ENCODE measurements around the gene ITGBL1.

Gene ITGBL1

DNA sequence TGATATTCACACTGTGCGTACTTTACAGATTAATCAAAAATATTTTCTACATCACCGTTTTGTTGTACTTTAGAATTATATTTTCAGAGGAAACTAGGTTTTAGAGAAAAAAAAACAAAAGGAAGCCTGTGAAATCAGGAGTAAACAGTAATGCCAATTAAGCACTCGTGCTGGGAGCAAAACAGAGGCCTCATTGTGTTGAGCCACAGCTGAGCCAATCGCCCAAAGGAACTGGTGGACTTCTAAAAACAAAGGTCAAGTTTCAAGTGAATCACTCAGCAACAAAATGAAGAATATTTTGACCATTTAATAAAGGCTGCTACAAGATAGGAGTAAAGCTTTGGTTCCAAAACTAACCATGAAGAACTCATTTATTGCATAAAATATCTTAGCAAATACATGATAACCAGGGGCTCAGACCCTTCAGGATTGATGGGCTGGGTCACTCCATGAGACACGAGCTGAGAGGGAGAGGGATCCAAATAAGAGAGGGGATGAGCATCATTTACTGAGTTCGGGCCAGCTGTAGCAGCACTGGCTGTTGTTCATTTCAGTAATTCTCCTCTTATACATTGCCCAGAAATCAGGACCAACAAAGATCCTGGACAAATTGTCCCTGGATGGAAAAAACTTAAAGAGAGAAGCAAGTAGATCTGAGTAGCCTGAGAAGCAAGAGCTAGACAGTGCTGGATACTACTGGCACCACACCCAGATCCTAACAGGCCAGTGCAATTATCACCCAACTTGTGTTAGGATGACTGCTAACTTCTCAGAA is 27.9 kb upstream of the ITGBL1 start:
- no peak for DNase-seq (ENCODE audit: low read depth)
- no peak overlapping the region for H3K4me3 ChIP-seq (ENCODE audit: low read depth, low read length)
- TF ChIP-seq MYC (IDR thresholded peaks at IDR 0.05; ENCODE audit: low read depth, low read length) (no peak), POLR2A (IDR thresholded peaks at IDR 0.05; ENCODE audit: extremely low read depth, insufficient read length) (no peak)
- TF ChIP-seq, protein P1, sequence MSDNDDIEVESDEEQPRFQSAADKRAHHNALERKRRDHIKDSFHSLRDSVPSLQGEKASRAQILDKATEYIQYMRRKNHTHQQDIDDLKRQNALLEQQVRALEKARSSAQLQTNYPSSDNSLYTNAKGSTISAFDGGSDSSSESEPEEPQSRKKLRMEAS (IDR thresholded peaks at IDR 0.05; ENCODE audit: low read depth, low read length): no peak
- TF ChIP-seq, protein P2, sequence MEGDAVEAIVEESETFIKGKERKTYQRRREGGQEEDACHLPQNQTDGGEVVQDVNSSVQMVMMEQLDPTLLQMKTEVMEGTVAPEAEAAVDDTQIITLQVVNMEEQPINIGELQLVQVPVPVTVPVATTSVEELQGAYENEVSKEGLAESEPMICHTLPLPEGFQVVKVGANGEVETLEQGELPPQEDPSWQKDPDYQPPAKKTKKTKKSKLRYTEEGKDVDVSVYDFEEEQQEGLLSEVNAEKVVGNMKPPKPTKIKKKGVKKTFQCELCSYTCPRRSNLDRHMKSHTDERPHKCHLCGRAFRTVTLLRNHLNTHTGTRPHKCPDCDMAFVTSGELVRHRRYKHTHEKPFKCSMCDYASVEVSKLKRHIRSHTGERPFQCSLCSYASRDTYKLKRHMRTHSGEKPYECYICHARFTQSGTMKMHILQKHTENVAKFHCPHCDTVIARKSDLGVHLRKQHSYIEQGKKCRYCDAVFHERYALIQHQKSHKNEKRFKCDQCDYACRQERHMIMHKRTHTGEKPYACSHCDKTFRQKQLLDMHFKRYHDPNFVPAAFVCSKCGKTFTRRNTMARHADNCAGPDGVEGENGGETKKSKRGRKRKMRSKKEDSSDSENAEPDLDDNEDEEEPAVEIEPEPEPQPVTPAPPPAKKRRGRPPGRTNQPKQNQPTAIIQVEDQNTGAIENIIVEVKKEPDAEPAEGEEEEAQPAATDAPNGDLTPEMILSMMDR (IDR thresholded peaks at IDR 0.05; ENCODE audit: low read depth, low read length): no peak

DNA sequence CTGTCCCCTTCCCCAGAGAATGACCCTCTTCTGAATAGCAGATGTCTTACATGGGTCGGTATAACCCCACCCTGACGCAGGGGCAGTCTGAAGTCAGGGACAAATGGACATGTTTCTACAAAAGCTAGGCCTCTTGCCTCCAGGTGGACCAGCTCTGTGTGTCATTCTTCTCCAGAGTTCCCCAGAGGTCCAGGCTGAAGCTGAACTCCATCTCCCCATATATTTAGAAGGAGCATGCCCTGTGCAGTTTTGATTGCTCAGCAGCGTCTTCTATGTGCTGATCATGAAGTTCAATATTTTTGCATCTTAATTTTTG is 27.4 kb upstream of the ITGBL1 start:
- TF ChIP-seq, protein P2 (IDR thresholded peaks at IDR 0.05; ENCODE audit: low read depth, low read length): no peak
- TF ChIP-seq, protein P1 (IDR thresholded peaks at IDR 0.05; ENCODE audit: low read depth, low read length): no peak
- no peak for TF ChIP-seq MYC (IDR thresholded peaks at IDR 0.05; ENCODE audit: low read depth, low read length)
- no peak for TF ChIP-seq POLR2A (IDR thresholded peaks at IDR 0.05; ENCODE audit: extremely low read depth, insufficient read length)
- DNase-seq (ENCODE audit: low read depth): no peak
- no peak overlapping the region for H3K4me3 ChIP-seq (ENCODE audit: low read depth, low read length)

DNA sequence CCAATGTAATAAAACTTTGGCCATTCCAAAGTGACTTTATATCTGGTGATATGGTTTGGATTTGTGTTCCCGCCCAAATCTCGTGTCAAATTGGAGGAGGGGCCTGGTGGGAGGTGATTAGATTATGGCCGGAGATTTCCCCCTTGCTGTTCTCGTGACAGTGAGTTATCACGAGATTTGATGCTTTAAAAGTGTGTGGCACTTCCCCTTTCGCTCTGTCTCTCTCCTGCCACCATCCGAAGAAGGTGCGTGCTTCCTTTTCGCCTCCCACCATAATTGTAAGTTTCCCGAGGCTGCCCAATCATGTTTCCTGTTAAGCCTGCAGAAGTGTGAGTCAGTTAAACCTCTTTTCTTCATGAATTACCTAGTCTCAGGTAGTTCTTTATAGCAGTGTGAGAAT is 26.9 kb upstream of the ITGBL1 start:
- no peak overlapping the region for H3K4me3 ChIP-seq (ENCODE audit: low read depth, low read length)
- DNase-seq (ENCODE audit: low read depth): peak; percentile 4
- no peak for TF ChIP-seq POLR2A (IDR thresholded peaks at IDR 0.05; ENCODE audit: extremely low read depth, insufficient read length)
- no peak for TF ChIP-seq MYC (IDR thresholded peaks at IDR 0.05; ENCODE audit: low read depth, low read length)
- TF ChIP-seq, protein P1 (IDR thresholded peaks at IDR 0.05; ENCODE audit: low read depth, low read length): no peak
- TF ChIP-seq, protein P2 (IDR thresholded peaks at IDR 0.05; ENCODE audit: low read depth, low read length): no peak

DNA sequence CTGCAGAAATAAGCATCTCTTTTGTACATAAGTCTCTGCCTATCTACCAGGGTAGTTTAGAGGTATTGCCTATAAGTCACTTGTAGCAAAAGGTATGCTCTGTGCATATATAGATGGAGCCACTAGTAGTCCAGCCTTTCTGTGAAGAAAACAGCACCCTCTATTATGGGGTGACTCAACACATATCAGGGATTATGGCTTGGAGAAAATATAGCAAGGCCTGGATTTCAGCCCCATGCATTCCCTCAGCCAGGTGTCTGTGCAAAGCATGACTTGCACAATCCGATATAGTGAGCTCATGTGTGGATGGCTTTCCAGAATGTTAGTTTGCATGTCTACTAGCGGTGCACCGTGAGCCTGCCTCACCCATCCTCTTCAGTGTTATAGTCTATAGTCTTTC is 22.7 kb upstream of the ITGBL1 start:
- TF ChIP-seq MYC (IDR thresholded peaks at IDR 0.05; ENCODE audit: low read depth, low read length): no peak
- TF ChIP-seq, protein P1 (IDR thresholded peaks at IDR 0.05; ENCODE audit: low read depth, low read length): no peak
- TF ChIP-seq, protein P2 (IDR thresholded peaks at IDR 0.05; ENCODE audit: low read depth, low read length): no peak
- TF ChIP-seq POLR2A (IDR thresholded peaks at IDR 0.05; ENCODE audit: extremely low read depth, insufficient read length): no peak
- no peak for DNase-seq (ENCODE audit: low read depth)
- H3K4me3 ChIP-seq (ENCODE audit: low read depth, low read length): no peak overlapping the region

DNA sequence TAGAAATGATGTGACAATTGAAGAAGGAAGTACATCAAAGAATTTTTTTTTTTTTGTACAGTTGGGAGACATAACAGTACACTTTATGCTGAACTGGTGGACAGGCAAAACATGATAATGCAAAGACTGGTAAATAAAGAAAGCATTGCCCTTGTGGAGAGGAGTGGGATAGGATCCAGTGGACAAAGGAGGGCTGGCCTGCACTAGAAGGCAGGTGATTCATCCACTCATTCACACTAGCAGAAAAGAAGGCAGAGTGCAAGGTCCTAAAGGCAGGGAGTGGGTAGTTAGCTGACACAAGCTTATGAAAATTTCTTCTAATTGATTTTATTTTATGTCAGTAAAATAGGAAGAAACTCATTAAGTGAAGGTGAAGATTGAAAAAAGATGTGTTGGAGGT is 18.6 kb upstream of the ITGBL1 start:
- TF ChIP-seq, protein P2 (IDR thresholded peaks at IDR 0.05; ENCODE audit: low read depth, low read length): no peak
- TF ChIP-seq, protein P1 (IDR thresholded peaks at IDR 0.05; ENCODE audit: low read depth, low read length): no peak
- TF ChIP-seq MYC (IDR thresholded peaks at IDR 0.05; ENCODE audit: low read depth, low read length) (no peak), POLR2A (IDR thresholded peaks at IDR 0.05; ENCODE audit: extremely low read depth, insufficient read length) (no peak)
- no peak overlapping the region for H3K4me3 ChIP-seq (ENCODE audit: low read depth, low read length)
- DNase-seq (ENCODE audit: low read depth): no peak
